Measurements from ENCODE around the gene TMPRSS9.

GRCh38 chr19:2318923-2319322 is 41.1 kb upstream of the TMPRSS9 start:
- TF ChIP-seq EP300 (IDR thresholded peaks at IDR 0.05) (no peak), POLR2AphosphoS5 (IDR thresholded peaks at IDR 0.05) (no peak), CTCF (IDR thresholded peaks at IDR 0.05) (no peak)
